Measurements from ENCODE around the gene GORASP1. TPM values are rescaled to one million over a fixed set of nuclear protein-coding genes. Genes with fewer than 3 reads are reported as not detected.

GORASP1 gene
- total and polyA plus RNA-seq, 12 donors = 24.3 to 66.2 (median 46.6) TPM

GRCh38 chr3:39051649-39052561 lies 55.5 kb downstream of the GORASP1 start, which contains the start of the genes SCN11A and WDR48:
Gene SCN11A (minus strand): TSS chr3:39051944. CDS start chr3:38950362, 101,582 bp downstream.
Gene WDR48 (plus strand): TSS chr3:39052016. CDS start chr3:39052026, 10 bp downstream.
- H3K4me1 ChIP-seq (replicated peaks in 1 of 2) = peaks cover 11 to 20% of the 10 kb centered on the region in 2 donors
- H3K36me3 ChIP-seq (replicated peaks in 1 of 2) = no peaks in the 10 kb centered on the region
- intact Hi-C loops (cut with DNase I) = no loop called here
- peak within 1 kb of the TSS; percentile 26 to 93 (median 76) for H3K4me3 ChIP-seq
- no peaks in the 10 kb centered on the region for H3K9me3 ChIP-seq (replicated peaks in 1 of 3)
- peak; percentile 92 to 98 (median 96) for DNase-seq
- no peaks in the 10 kb centered on the region for H3K27me3 ChIP-seq
- 0 to 1% (median 0%) methylated on average over 21 to 68 of the region's 68 CpGs for WGBS, 4 donors
- H3K27ac ChIP-seq = peak within 1 kb of the TSS; percentile 40 to 88 (median 81)
- TF ChIP-seq POLR2A (IDR thresholded peaks at IDR 0.05) (peak; percentile 59 to 95), CTCF (IDR thresholded peaks at IDR 0.05) (no peak)

GRCh38 chr3:39050029-39050428 lies 57.4 kb downstream of the GORASP1 start:
- intact Hi-C loops (cut with DNase I) = no loop called here
- H3K27me3 ChIP-seq = no peaks in the 10 kb centered on the region
- H3K36me3 ChIP-seq (replicated peaks in 1 of 2) = no peaks in the 10 kb centered on the region
- H3K4me1 ChIP-seq (replicated peaks in 1 of 2) = peaks cover 11 to 13% of the 10 kb centered on the region in 2 donors
- TF ChIP-seq POLR2A (IDR thresholded peaks at IDR 0.05) (no peak), CTCF (IDR thresholded peaks at IDR 0.05) (no peak)
- no peak overlapping the region for H3K27ac ChIP-seq
- no peaks in the 10 kb centered on the region for H3K9me3 ChIP-seq (replicated peaks in 1 of 3)
- no peak overlapping the region for H3K4me3 ChIP-seq
- DNase-seq = no peak

Small RNA genes lying within 50 kb of the gene (microRNA-seq; reads per million reads assigned to microRNA genes)
- gene MIR6822 = 0 to 1.1 (median 0.89) reads per million in 3 donors

Other genes with a start within 250 kb of the GORASP1 start
- under 1 TPM in 8 of 9 donors, not detected in 1; 0.10 to 0.50 (median 0.17) TPM for gene SCN11A, start 55.7 kb downstream of the GORASP1 start, total RNA-seq
- gene SCN11A, start 55.7 kb downstream of the GORASP1 start, polyA plus RNA-seq = under 1 TPM; 0.16 to 0.33 (median 0.27) TPM
- 10 to 100 TPM; 21.8 to 57.1 (median 32.0) TPM for gene WDR48, start 55.6 kb downstream of the GORASP1 start, total RNA-seq
- 10 to 100 TPM; 15.4 to 42.2 (median 17.7) TPM for gene WDR48, start 55.6 kb downstream of the GORASP1 start, polyA plus RNA-seq
- 10 to 100 TPM in 2 of 9 donors, 1 to 10 TPM in 7; 1.2 to 12.1 (median 5.2) TPM for gene TTC21A, start 53 bp upstream of the GORASP1 start, total RNA-seq
- 10 to 100 TPM in 2 of 3 donors, 1 to 10 TPM in 1; 1.7 to 35.7 (median 14.6) TPM for gene TTC21A, start 53 bp upstream of the GORASP1 start, polyA plus RNA-seq
- gene CSRNP1, start 46.0 kb upstream of the GORASP1 start, total RNA-seq = 10 to 100 TPM in 8 of 9 donors, 1 to 10 TPM in 1; 8.3 to 62.2 (median 30.0) TPM
- 10 to 100 TPM in 2 of 3 donors, 1 to 10 TPM in 1; 9.9 to 32.7 (median 16.2) TPM for gene CSRNP1, start 46.0 kb upstream of the GORASP1 start, polyA plus RNA-seq
- gene XIRP1, start 85.0 kb upstream of the GORASP1 start, total RNA-seq = under 1 TPM in 4 of 9 donors, not detected in 5; under 0.01 to 0.28 (median 0.12) TPM
- gene XIRP1, start 85.0 kb upstream of the GORASP1 start, polyA plus RNA-seq = under 1 TPM in 2 of 3 donors, not detected in 1; 0.40 to 0.48 TPM
- gene CX3CR1, start 172.4 kb upstream of the GORASP1 start, total RNA-seq = 1 to 10 TPM in 7 of 9 donors, under 1 TPM in 1, not detected in 1; 0.83 to 3.1 (median 1.4) TPM
- 1 to 10 TPM in 1 of 3 donors, under 1 TPM in 2; 0.16 to 2.0 (median 0.24) TPM for gene CX3CR1, start 172.4 kb upstream of the GORASP1 start, polyA plus RNA-seq
- not detected for gene CCR8, start 222.1 kb upstream of the GORASP1 start, total RNA-seq
- gene CCR8, start 222.1 kb upstream of the GORASP1 start, polyA plus RNA-seq = not detected

Data from adrenal gland (tissue), 12 donors.